IPS-NIHi7 (cell line): ENCODE data around the gene SIGLEC9.

Experiments used
- DNase-seq: peaks from one replicate; pipeline ENCODE4 v3.0.0; 2012; ENCODE audit warnings: mixed read lengths; ENCODE audit errors: extremely low spot score

Gene SIGLEC9

DNA sequence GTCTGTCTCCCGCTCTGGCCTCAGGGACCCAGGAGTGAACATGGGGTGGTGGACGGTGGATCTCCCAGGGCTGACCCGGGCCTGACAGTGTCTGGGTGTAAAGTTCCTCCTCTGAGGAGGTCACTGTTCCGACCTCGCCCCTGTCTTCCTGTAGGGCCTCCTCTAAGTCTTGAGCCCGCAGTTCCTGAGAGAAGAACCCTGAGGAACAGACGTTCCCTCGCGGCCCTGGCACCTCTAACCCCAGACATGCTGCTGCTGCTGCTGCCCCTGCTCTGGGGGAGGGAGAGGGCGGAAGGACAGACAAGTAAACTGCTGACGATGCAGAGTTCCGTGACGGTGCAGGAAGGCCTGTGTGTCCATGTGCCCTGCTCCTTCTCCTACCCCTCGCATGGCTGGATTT, at the start of gene SIGLEC9:
Gene SIGLEC9, plus strand, starts transcription at position 178 of the 400 bp plus-strand sequence. Its CDS starts 69 bp downstream, at position 247.
- no peak for DNase-seq

DNA sequence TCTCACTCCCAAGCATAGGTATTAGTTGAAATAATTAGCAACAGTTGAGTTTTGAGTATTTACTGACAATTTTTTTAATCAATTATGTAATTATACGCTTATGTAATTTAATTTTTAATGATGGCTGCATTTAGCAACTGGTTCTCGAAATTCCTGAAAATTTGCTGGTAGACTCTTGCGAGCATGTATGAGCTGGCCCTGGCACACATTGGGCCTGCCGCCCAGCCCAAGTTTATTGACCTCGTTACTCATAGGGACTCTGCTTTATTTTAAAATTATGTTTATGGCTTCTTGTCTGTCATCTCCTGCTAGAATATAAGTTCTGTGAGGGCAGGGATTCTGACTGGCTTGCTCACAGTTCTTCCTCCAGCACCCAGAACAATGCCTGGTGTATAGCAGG, 48.7 kb upstream of the SIGLEC9 start:
- DNase-seq, result no peak

DNA sequence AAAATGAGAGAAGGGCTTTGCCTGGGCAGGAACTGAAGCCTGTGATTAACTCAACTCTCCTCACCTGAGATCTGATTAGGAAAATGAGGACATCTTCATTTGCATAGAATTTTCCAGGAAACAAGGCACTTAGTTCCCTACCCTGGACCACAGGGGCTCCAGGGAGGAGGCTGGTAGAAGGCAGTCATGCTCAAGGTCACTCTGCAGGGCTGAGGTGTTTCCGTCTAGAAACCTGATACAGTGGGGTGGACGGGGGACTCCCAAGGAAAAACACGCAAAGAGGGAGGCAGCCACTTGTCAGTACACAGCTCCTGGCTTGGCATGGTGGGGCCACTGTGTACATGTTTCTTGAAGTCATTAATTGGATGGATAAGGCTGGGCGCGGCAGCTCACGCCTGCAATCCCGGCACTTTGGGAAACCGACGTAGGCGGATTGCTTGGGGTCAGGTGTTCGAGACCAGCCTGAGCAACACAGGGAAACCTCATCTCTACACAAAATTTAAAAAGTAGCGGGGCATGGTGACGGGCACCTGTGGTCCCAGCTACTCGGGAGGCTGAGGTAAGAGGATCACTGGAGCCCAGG, 48.0 kb upstream of the SIGLEC9 start:
- DNase-seq, result no peak

DNA sequence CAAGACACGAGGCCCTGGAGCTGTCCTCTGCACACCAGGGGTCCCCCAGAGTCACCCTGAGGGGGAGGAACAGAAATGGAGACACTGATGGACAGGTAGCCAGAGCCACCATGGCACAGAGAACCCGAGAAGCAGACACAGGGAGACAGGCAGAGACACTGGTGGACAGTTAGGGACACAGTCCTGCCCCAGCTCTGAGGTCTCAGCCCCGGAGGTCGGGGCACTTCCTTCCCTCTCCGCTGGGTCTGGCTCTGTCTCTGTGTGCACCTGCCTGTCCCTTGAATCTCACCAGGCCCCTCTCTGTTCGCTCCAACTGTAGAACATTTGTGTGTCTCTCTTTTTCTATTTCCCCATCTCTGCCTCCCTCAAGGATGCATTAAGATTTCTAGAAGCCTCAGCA, 46.6 kb upstream of the SIGLEC9 start:
- no peak for DNase-seq

DNA sequence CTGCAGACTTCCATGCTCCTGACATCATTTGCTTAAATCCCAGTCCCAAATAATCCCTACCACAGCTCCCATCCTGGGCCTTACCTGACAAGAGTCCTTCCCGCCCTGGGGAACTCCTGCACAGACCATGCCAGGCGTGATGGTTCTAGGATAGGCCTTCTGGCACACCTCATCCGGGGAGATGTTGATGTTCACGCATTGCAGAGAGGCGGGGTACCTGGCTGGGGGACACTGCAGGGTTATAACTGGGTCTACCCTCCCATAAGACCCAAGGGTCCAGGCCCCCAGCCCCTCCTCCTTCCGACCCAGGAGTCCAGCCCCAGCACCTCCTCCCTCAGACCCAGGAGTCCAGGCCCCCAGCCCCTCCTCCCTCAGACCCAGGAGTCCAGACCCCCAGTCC, 46.0 kb upstream of the SIGLEC9 start:
- DNase-seq, result no peak

DNA sequence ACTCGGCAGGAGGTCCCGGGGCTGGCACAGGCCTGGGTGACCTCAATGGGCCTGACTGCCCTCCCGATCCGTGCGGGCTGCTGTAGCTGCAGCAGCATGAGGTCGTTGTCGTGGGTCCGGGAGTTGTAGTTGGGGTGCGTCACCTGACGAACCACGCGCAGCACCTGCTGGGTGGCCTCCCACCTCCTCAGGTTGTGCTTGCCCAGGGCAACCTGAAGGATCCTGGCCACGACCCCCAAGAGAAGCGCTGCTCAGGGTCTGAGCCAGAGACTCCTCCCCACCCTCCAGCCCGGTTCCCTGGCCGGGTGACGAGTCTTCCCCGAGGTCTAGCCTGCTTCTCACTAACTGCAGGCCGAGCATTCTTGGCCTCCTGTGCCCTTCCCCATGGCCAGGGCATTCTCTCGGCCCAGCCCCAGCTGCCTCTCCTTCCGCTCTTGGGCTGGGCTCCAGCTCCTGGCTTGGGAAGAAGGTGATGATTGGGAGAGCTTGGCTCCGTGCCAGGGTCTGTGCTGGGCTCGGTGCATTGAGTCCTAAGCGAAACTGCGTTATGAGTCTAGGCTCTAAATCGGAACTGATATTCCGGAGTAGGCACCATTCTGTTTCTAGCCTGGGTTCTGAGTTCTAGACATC, 45.1 kb upstream of the SIGLEC9 start:
- DNase-seq, result no peak

DNA sequence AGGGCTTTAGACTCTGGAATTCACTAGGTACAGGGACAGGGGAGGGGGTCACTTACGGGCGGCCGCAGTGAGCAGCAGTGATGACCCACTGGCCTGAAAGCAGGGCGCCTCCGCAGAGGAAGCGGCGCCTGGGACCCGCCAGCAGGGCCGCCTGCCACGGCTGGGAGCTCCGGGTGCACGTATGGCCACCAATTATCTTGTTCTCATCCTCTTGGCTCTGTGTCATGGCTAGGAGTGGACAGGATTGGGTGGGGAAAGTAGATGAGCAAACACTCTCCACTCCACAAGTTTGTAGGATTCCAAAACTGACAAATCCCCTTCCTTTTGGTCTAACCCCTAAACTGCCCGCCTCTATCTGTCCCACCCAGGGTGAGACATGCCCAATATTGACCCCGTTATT, 43.2 kb upstream of the SIGLEC9 start:
- no peak for DNase-seq

DNA sequence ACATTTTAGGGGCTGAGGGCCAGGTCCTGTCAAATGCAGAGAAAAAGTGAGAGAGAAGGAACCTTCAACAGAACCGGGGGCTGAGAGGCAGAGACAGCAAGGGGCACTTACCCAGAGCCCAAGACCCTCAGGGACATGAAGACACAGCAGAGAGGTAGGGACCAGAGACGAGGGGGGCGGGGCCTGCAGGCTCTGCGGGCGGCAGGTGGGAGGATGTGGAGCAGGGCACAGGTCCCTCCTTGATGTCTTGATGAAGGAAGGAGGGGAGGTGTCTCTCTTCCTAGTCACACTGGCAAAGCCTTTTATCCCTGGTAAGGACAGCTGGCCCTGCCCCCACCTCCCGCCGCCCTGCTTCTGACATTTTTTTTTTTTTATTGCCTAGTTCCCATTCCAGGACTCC, 42.1 kb upstream of the SIGLEC9 start, which contains the start of gene KLK14:
Gene KLK14, minus strand, starts transcription at position 277 of the 400 bp plus-strand sequence. Its CDS starts 273 bp downstream, at position 4.
- no peak for DNase-seq

DNA sequence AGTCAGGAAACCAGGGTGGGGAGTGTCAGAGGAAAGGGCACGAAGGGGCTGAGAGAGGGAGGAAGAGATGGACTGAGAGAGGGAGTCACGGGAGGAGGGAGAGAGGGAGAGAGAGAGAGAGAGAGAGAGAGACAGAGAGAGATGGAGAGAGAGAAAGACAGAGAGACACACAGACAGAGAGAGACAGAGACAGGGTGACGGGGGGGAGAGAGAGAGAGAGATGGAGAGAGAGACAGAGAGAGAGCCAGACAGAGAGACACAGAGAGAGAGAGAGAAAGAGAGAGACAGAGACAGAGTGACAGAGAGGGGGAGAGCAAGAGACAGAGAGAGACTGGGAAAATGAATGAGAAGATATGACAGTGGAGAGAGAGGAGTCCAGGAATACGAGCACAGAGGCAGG, 41.5 kb upstream of the SIGLEC9 start:
- no peak for DNase-seq

DNA sequence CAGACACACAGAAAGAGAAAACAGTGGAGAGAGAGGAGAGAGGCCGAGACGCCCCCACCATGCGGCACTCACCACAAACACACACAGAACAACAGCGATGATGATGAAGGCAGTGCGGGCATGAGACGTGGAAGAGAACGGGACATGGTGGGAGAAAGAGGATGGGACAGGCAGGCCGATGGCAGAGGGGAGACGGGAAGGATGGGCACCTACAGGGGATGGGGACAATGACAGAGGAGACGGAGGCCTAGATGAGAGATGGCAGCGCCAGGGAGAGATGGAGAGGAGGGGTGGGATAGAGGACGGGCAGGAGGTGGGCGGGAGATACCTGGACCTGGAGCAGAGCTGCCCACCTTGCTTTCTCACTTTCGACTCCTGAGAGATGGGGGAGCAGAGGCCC, 40.9 kb upstream of the SIGLEC9 start:
- no peak for DNase-seq

DNA sequence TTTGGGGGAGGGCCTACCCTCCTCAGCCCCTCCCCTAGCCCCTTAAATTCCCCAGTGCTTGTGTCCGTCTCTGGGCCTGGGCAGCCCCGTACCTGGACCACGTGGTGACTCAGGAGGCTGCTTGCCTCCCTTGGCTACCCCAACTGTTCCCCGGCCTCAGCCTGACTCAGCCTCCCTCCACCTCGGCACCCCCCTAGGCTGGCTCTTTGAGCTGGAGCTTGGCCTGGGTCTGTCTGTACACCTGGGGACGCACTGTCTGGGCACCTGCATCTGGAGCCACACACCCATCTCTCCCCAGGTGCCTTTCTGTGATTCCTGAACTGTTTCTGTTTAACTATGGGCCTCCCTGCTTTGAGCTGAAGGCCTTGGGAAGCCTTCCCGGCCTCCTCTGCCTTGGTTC, 40.2 kb upstream of the SIGLEC9 start:
- DNase-seq, result no peak

DNA sequence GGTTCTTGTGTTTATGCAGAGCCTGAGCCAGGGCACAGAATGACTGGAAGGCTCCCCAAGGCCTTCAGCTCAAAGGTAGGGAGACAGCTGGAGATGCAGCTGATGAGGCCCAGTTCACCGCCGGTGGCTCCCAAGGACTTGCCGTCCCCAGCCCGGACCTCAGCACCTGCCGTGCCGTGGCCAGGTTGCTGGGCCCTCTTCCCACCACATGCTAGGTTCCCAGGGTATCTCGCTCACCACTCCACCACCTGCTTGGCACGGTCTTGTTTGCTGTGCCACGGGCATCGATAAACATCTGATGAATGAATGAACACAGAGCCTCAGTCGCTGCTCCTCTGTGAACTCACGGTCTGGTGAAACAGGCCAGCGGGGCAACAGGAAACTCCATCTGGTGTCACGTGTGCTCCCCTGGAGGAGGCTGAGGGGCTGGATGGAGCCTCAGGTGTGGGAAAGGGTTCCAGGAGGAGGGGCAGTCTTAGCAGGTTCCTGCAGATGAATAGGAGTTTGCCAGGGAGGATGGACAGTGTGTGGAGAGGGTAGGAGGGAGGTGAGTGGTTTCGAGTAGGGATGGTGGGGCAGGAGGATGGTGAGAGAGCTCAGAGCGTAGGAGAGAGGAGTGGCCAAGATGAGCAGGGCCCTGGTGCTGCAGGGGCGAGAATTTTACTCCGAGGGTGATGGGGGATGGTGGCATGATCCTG, 38.4 kb upstream of the SIGLEC9 start:
- no peak for DNase-seq

DNA sequence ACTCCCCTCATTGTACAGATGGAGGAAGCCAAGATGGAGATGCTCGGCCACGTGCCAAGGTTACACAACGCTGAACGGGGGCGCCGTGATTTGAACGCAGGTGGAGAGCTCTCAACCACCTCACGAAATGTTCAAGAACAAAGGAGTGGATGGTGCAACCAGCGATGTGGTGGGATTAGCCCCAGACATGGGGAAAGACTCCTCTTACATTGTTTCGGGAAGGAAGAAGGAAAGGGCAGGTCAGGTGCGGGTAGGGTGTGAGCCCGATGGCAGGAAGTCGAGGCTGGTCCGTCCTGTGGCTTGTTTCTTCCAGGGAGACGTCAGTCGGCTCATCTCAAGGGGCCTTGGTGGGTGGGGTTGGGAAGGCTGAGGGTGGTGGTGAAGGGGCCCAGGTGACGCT, 34.9 kb upstream of the SIGLEC9 start:
- DNase-seq, result no peak

DNA sequence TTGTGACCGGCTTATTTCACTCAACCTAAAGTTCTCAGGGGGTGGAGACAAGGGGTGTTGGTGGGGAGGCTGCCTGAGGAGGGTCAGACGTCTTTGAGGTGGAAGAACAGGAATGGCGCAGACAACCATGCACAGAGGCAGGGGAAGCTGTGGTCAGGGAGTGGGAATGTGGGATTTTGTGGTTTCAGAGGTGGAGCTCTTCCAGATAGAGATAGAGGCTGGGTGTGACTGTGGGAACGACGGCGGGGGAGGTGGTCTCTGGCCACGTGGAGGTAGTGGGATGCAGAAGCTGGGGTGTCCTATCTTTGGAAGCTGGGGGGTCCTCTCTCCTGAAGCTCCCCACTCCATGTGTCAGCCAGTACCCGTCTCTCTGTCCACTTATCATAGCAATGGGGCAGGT, 34.2 kb upstream of the SIGLEC9 start:
- no peak for DNase-seq

DNA sequence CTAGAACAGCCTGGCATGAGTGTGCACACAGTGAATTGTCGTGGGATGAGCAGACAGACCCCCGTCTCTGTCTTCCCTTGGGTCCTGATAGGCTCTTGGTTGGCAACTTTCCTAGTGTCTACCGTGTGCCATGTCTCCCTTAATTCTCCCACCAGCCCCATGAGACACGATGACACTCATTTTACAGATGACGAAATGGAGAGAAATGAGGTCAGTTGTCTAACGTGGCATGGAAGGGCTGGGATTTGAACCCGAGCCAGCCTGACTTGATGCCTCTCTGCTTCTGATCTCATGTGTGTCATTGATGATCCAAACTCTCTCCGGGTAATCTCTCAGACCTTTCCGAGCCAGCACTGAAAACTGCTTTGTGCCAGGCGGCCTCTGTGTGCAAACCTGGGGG, 33.6 kb upstream of the SIGLEC9 start:
- DNase-seq, result no peak

DNA sequence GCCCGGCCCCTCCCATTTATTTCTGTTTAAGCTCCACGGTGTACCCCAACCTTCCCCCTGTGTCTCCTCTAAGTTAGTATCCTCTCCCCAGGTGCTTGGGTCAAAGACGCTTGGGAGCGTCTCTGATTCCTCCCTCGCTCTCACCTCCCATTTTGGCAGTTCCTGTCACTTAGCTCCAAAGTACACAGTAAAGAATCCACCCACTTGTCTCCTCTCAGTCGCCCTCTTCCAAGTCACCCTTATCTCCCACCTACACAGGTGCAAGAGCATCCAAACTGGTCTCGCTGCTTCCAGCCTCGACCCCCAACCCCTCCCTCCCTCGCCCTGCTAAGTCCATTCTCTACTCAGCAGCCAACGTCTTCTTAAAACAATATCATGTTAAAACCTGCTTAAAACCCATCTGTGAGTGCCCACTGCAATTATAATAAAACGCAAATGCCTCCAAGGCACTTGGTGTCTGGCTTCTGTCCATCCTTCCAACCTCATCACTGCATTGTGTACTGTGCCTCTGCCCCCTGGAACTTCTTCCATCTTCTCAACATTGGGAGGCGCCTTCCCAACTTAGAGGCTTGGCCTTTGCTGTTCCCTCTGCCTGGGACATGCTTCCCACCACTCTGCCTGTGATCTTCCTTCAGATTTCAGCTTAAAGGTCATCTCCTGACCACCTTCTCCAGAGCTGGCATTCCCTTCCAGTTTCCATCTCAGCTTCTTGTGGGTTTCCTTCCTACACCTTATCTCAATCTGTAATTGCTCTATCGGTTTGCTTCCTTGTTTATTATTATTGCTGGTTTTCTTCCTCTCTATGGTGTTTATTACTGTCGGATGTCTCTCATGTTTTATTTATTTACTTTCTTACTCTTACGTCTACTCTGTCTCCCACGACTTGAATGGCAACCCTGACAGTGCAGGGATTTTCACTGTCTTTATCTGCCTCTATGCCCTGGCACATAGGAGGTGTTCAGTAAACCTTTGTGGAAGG, 32.5 kb upstream of the SIGLEC9 start:
- no peak for DNase-seq

DNA sequence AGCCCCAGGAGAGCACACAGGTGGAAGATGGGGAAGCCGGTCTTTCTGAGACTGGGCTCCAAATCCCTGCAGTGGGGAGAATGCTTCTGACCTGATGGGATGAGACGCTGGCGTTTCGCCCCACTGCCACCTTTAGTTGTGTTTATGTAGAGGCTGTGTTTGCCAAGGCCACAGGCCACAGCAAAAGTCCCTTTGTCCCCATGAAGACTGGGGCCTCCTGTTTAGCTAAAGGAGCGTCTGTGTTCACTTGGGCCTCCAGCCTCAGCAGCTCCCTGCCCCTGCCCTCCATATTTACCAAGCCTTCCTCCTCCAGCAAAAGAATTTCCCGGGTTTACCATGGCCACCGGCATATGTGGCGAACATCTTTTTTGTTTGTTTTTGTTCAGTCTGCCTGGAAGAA, 31.6 kb upstream of the SIGLEC9 start:
- DNase-seq, result no peak

DNA sequence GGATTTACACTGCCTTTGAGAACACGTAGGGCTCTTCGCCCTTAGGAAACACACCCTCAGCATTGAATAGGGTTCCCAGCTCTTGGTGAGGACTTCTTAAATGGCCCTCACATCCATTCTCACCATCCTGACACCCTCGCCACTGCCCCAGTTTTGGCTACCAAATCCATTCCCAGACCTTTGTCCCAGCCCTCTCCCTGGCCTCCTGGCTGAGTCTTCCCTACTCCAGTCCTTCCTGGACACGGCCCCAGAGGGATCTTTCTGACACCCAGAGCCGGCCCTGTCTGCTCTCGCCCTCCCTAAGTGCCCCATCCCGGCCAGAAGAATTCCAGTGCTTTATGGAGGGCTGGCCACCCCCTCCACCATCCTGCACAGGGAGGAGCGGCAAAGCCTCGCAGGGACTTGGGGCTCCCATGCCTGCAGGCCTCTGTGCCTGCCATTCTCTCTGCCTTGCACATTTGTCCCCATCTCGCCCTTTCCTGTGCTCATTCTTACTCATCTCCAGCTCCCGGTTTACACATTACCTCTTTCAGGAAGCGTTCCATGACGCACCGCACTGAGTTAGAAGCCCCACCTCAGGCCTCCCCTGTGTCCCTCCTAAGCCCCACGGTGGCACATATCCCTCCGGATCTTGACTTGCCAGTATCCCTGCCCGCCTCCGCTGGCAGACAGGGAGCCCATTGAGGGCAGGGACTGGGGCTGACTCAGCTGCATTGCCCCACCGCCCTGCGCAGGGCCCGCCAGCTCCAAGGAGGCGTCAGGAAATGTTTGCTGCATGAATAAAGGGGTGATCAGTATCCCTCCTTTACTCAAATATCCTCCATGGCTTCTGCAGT, 31.0 kb upstream of the SIGLEC9 start:
- DNase-seq, result no peak

DNA sequence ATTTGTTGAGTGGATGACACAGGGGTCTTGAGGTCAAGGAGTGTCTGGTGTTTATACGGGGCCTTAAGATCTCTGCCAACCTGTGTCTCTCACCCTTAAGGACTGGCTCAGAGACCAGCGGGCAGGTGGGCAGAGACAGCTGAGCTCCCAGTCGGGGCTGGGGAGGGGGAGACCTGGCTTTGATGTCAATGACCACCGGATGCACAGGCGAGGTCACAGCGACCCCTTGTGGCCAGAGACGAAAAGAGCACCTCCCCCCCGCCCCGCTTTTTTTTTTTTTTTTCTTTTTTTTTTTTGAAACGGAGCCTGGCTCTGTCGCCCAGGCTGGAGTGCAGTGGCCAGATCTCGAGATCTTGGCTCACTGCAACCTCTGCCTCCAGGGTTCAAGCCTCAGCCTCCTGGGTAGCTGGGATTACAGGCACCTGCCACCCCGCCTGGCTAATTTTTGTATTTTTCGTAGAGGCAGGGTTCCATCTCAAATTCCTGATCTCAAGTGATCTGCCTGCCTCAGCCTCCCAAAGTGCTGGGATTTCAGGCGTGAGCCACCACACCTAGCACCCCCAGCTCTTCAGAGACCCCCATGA, 29.9 kb upstream of the SIGLEC9 start:
- peak; percentile 90 for DNase-seq

DNA sequence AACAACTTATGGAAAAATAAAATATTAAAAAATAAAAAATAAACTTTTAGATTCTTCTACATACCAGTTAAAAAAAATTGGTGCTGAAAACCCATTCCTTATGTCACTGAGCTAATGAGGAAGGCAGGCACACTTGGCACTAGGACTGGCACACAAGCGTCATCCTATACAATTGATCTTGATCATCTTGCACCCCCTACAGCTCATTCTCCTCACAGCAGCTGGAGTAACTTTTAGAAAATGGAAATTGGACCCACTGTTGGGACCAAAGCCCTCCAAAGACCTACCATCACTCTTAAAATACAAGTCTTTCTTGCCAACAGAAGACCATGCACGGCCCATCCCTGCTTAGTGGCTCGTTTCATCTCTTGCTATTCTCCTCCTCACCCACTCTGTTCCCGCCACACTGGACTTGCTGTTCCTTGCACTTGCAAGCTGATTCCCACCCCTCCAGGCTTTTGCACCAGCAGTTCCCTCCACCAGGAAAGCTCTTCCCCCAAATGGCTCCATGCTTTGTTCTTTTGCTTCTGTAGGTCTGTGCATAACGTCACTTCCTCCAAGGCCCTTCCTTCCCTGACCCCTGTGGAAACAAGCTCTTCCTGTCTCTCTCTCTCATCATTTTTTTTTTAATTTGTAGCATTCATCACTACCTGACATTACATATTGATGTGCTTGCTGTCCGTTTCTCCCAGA, 28.1 kb upstream of the SIGLEC9 start:
- no peak for DNase-seq
